Activated T-helper 17 cell treated with anti-CD3 and anti-CD28 coated beads, Interleukin-2, amount 50 U/mL, for 72 hours (primary cell): ENCODE data around the gene AKR1C2. TPM values are rescaled to one million over a fixed set of nuclear protein-coding genes. Genes with fewer than 3 reads are reported as not detected.
"Not testable (repeated sequence)": the region's sequence is repeated elsewhere in the genome, so short reads cannot be mapped to it uniquely, and the experiment has no call there.

ENCODE experiments used
- ATAC-seq: fragments of 150-1000 bp; cut with Tn5 transposase; replicated peaks from 2 replicates; pipeline ENCODE4 v1.10.0; 2021; ENCODE audit warnings: mild to moderate bottlenecking, moderate library complexity
- H3K27ac Mint-ChIP-seq: one replicate; pipeline ENCODE4 v1.8.0; 2022; ENCODE audit warnings: mixed read lengths
- H3K27me3 Mint-ChIP-seq: one replicate; pipeline ENCODE4 v1.8.0; 2022; ENCODE audit warnings: mixed read lengths
- H3K36me3 Mint-ChIP-seq: one replicate; pipeline ENCODE4 v1.8.0; 2022; ENCODE audit warnings: low read depth, mild to moderate bottlenecking, mixed read lengths
- H3K4me1 Mint-ChIP-seq: one replicate; pipeline ENCODE4 v1.8.0; 2022; ENCODE audit warnings: mixed read lengths
- H3K4me3 Mint-ChIP-seq: one replicate; pipeline ENCODE4 v1.8.0; 2022; ENCODE audit warnings: mild to moderate bottlenecking, mixed read lengths
- H3K9me3 Mint-ChIP-seq: one replicate; pipeline ENCODE4 v1.8.0; 2022; ENCODE audit warnings: mixed read lengths
- total RNA-seq, 2 donors: library from RNA; stranded (reverse); gene quantifications; one replicate each; pipeline ENCODE4 v1.2.3, GENCODE V29; 2022

AKR1C2 gene
- total RNA-seq, 2 donors from 2014 or later, result not detected

DNA sequence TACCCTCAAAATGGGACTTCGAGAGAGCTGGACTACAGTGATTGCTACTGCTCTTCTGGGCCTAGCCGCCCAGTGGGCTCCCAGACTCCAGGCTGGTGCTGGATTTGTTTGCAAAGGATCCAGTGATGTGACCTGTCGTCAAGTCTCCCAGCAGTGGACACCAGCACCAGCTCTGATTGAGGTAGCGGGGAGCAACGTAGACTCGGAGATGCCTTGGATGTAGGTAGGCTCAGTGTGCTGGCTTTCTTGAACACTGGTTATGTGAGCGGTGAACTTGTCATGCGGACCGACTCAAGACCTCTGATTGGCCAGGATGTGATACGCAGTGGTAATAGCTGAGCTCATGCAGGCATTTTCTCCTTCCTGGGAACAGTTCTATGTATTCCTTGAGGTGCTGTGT lies 19.4 kb downstream of the AKR1C2 start:
- ATAC-seq, result no peak

DNA sequence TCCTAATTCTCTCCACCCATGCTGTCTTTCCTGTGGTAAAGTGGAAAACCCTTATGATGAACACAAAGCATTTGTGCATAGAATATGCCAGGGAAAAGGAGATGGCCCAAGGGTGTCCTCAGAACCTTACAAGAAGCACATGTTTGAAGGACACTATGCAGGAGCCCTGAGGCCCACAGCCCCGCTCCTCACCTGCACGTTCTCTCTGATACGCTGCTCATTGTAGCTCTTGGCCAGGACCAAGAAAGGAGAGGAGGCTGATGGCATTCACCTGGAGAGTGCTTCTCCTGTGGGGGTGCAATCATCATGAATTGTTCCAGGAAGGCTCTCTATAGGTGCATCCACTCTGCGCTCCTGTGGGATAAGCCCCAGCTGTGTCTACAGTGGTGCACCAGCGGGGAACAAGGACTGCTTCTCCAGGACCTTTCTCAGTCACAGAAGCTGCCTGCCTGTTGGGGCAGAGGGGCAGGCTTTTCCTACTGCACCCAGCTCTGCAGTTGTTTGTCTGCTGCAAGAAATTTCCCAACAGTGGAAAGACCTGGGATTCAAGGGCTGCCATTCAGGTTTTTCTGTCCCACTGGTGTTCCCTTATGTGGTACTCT lies 19.9 kb downstream of the AKR1C2 start:
- Mint-ChIP-seq H3K9me3 (no peaks in the 10 kb centered on the region), H3K27ac (no peak overlapping the region), H3K4me1 (no peaks in the 10 kb centered on the region), H3K27me3 (peaks cover 11% of the 10 kb centered on the region), H3K4me3 (no peak overlapping the region), H3K36me3 (no peaks in the 10 kb centered on the region)
- no peak for ATAC-seq

More for the DNA sequence above, 19.4 kb downstream of the AKR1C2 start:
- H3K27me3 Mint-ChIP-seq, result peaks cover 11% of the 10 kb centered on the region
- no peaks in the 10 kb centered on the region for H3K4me1 Mint-ChIP-seq
- no peaks in the 10 kb centered on the region for H3K9me3 Mint-ChIP-seq
- no peaks in the 10 kb centered on the region for H3K36me3 Mint-ChIP-seq
- no peak overlapping the region for H3K27ac Mint-ChIP-seq
- H3K4me3 Mint-ChIP-seq, result no peak overlapping the region

DNA sequence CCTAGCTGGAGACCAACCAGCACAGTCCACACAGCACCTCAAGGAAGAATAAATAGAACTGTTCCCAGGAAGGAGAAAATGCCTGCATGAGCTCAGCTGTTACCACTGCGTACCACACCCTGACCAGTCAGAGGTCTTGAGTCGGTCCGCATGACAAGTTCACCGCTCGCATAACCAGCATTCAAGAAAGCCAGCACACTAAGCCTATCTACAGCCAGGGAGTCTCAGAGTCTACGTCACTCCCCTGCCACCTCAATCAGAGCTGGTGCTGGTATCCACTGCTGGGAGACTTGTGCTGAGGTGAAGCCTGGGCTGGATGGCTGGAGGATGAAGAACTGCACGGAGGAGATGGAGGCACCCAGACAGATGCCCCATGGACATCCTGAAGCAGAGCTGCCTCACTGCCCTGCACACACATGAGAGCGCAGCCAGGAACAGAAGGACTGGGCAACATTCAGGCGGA lies 20.9 kb downstream of the AKR1C2 start:
- no peak for ATAC-seq
- no peaks in the 10 kb centered on the region for H3K9me3 Mint-ChIP-seq
- no peaks in the 10 kb centered on the region for H3K36me3 Mint-ChIP-seq
- no peak overlapping the region for H3K4me3 Mint-ChIP-seq
- peaks cover 5% of the 10 kb centered on the region for H3K27me3 Mint-ChIP-seq
- no peak overlapping the region for H3K27ac Mint-ChIP-seq
- H3K4me1 Mint-ChIP-seq, result no peaks in the 10 kb centered on the region

DNA sequence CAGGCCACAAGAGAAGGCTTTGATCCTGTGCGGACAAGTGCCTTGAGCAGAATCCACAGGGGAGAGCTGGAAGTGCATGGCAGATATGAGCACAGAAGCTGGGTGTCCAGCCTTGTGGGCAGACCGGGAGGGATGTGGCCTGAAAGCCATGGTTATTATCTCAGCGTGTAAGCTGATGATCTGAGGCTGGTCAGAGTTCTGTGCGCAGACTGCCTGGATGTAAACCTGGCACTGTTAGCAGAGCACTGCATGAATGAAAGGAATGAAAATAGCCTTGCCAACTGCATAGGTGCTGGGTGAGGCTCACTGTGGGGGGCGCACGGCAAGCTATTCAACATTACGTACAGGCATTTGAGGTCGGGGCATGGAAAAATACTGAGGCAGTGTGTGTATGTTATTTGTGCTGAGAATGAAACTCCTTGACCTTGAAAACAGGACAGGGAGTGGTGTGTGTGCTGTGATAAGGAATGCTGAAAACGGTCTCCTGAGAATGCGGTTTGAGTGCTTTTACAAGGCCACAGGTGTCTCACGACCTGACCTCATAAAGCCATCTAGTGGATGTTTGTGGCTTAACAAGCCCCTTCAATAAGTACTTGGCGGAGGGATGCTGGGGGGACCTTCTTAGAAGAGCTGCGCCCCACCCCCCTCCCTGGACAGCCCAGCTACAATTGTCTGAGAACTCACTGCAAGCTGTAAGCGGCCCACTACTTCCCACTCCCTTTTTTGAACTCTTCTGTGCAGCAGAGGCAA lies 21.8 kb downstream of the AKR1C2 start:
- Mint-ChIP-seq H3K27me3 (peaks cover 5% of the 10 kb centered on the region), H3K9me3 (no peaks in the 10 kb centered on the region), H3K4me1 (no peaks in the 10 kb centered on the region), H3K4me3 (no peak overlapping the region), H3K36me3 (no peaks in the 10 kb centered on the region), H3K27ac (no peak overlapping the region)
- no peak for ATAC-seq

DNA sequence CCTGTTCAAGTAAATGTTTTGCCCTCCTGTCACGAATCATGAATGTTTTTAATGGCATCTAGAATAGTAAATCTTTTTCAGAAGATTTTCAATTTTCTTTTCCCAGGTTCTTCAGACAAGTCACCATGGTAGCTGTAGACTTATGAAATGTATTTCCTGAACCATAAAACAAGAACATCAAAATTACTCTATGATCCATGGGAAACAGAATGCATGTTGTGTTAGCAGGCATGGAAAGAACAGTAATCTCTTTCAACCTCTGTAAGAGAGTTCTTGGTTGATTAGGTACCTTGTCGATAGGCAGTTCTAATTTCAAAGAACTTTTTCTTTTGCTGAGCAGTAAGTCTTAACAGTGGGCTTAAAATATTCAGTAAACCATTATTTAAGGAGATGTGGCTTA lies 22.9 kb downstream of the AKR1C2 start:
- H3K27ac Mint-ChIP-seq, result no peak overlapping the region
- H3K36me3 Mint-ChIP-seq, result no peaks in the 10 kb centered on the region
- H3K4me1 Mint-ChIP-seq, result no peaks in the 10 kb centered on the region
- no peak overlapping the region for H3K4me3 Mint-ChIP-seq
- H3K9me3 Mint-ChIP-seq, result no peaks in the 10 kb centered on the region
- peaks cover 4% of the 10 kb centered on the region for H3K27me3 Mint-ChIP-seq
- no peak for ATAC-seq

DNA sequence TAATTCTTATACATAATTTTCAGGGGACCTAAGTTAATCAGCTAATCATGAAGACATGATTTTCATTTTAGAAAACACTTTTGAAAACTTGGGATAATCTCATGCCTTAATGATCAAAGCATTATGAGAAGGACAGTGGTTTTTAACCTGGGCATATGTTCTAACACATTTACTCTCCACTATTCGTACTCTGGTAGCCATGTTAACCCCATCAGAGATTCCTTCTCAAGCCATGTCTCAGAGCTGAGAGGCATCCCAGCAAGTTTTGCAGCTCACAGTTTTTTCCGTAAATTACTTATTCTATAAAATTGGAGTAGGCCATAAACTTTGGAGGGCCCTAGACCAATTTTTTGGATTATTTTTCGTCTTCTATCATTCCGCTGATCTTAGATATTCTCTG lies 24.8 kb downstream of the AKR1C2 start:
- H3K4me1 Mint-ChIP-seq, result no peaks in the 10 kb centered on the region

DNA sequence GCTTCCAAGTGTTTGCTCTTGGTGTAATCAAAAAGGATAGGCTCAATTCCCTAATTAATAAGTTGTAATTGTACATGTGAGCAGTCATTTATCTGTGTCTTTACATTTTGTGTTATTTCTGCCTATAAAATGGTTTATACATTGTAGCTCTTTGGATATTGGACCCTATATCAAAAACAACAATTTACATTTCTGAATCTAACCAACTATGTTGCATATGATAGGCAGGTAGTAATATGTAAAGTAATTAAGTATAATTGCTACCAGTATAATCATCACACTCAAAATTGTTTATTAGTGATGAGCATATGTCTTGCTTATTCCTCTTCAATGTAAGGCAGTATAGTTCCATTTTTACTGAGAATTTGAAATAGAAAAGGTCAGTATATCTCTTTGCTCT lies 26.6 kb downstream of the AKR1C2 start:
- no peak for ATAC-seq
- Mint-ChIP-seq H3K4me3 (no peak overlapping the region), H3K27me3 (no peaks in the 10 kb centered on the region), H3K27ac (no peak overlapping the region), H3K9me3 (no peaks in the 10 kb centered on the region), H3K36me3 (no peaks in the 10 kb centered on the region), H3K4me1 (no peaks in the 10 kb centered on the region)

More for the DNA sequence above, 24.8 kb downstream of the AKR1C2 start:
- H3K9me3 Mint-ChIP-seq, result no peaks in the 10 kb centered on the region
- H3K27ac Mint-ChIP-seq, result no peak overlapping the region
- H3K36me3 Mint-ChIP-seq, result no peaks in the 10 kb centered on the region
- no peak for ATAC-seq
- no peaks in the 10 kb centered on the region for H3K27me3 Mint-ChIP-seq
- H3K4me3 Mint-ChIP-seq, result no peak overlapping the region

DNA sequence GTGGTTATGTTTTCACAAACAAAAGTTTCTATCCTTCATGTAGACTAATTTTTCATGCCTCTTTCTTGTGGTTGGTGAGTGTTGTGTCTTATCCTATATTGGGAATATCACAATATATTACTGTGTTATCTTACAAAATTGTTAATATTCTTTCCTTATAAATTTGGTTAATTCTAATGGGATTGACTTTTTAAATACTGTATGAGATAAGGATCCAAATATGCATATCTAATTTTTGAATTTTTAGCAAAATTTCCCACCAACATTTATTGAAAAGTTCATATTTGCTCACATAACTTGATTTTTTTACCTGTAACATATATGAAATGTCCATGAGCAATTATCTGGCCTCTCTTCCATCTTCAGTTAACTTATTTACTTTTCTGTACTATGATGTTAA lies 29.3 kb downstream of the AKR1C2 start:
- not testable (repeated sequence) for H3K36me3 Mint-ChIP-seq, H3K4me1 Mint-ChIP-seq, ATAC-seq

DNA sequence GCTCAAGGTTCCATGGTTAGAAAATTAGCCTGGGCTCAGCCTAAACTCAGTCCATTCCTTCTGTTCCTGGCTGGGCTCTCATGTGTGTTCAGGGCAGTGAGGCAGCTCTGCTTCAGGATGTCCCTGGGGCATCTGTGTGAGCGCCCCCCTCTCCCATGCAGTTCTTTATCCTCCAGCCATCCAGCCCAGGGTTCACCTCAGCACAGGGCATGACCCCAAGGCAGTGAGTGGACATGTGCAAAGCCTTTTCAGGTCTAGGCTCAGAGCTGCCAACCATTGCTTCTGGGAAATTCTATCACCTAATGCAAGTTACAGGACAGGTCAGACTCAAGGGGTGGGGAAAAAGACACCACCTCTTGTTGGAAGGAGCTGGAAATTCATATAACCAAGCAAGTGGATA lies 30.4 kb downstream of the AKR1C2 start:
- not testable (repeated sequence) for H3K4me1 Mint-ChIP-seq, H3K9me3 Mint-ChIP-seq, ATAC-seq, H3K27me3 Mint-ChIP-seq, H3K27ac Mint-ChIP-seq, H3K36me3 Mint-ChIP-seq, H3K4me3 Mint-ChIP-seq

More for the DNA sequence above, 29.3 kb downstream of the AKR1C2 start:
- not testable (repeated sequence) for H3K27ac Mint-ChIP-seq, H3K9me3 Mint-ChIP-seq, H3K4me3 Mint-ChIP-seq, H3K27me3 Mint-ChIP-seq

DNA sequence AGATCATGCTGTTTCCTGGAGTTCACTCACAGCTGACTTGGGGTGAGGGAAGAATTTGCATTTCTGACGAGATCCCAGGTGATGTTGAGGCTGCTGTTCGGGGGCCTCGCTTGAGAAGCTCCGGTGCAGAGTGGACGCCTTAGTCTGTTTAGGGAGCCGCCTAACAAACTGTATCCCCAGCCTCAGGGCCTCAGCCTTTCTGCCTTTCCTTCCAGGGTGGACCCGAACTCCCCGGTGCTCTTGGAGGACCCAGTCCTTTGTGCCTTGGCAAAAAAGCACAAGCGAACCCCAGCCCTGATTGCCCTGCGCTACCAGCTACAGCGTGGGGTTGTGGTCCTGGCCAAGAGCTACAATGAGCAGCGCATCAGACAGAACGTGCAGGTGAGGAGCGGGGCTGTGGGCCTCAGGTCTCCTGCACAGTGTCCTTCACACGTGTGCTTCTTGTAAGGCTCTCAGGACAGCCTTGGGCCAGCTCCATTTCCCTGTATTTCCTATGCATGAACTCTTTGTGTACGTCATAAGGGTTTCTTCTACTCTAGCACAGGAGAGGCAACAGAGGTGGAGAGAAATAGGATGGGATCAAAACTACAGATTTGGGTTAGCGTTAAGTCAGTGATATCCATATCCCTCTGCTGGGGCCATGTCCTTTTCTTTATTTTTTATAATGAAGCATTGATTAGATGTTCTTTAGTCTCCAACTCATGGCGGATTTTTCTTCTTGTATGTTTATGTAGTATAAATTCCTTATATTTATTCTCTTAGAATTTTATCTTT lies 31.1 kb downstream of the AKR1C2 start:
- H3K4me1 Mint-ChIP-seq, ATAC-seq, H3K36me3 Mint-ChIP-seq, H3K27me3 Mint-ChIP-seq, H3K27ac Mint-ChIP-seq, H3K4me3 Mint-ChIP-seq, H3K9me3 Mint-ChIP-seq: not testable (repeated sequence)

DNA sequence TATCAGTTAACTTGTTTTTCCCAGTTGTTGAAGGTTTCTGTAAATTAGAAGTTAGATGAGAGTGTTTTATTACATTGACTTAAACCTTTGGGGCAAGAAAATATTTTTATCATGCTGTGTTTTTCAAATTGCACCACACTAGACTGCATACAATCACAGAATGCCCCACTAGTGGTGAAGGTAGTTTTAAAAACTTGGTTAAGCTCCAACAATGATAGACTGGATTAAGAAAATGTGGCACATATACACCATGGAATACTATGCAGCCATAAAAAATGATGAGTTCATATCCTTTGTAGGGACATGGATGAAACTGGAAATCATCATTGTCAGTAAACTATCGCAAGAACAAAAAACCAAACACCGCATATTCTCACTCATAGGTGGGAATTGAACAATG lies 33.3 kb downstream of the AKR1C2 start:
- not testable (repeated sequence) for H3K36me3 Mint-ChIP-seq, H3K4me3 Mint-ChIP-seq, H3K9me3 Mint-ChIP-seq, H3K27ac Mint-ChIP-seq, H3K4me1 Mint-ChIP-seq, H3K27me3 Mint-ChIP-seq, ATAC-seq

DNA sequence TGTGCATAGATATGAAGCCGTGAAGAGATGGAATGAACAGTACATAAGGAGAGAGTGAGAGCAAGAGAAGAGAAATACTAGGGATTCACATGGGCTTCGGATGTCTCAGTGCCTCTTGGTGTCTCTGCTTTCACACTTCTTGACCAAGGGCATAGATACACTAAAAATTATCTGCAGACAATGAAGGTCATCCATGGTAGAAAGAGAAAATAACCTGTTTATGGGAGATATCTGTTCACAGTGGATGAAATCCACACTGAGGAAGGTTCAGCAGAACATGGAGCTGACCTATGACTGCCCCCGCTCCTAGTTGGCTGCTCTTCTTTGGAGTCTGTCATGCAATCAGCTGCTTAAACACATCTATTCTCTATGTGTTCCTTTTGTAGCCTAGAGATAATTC lies 34.4 kb downstream of the AKR1C2 start:
- not testable (repeated sequence) for H3K4me1 Mint-ChIP-seq, H3K4me3 Mint-ChIP-seq, H3K36me3 Mint-ChIP-seq, H3K9me3 Mint-ChIP-seq, H3K27me3 Mint-ChIP-seq, H3K27ac Mint-ChIP-seq, ATAC-seq

DNA sequence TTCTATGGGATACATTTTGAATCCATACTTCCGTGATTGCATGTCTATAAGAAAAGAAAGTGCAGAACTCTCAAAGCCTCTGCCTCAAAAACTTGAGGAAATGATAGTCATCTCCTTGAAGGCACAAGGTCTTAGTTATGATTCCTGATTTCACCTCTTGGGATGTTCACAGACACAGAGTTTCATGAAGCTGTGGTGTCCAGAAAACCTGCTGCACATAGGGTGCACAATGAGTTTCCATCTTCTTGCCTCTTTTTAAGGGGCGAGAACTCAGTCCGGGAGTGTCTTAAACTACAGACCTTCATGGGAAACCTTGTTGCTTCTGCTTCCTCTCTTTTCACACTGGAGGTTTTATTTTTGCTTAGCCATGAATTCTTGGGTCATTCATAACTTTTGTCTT lies 36.5 kb downstream of the AKR1C2 start:
- not testable (repeated sequence) for H3K27me3 Mint-ChIP-seq, H3K36me3 Mint-ChIP-seq, ATAC-seq, H3K4me3 Mint-ChIP-seq, H3K4me1 Mint-ChIP-seq, H3K9me3 Mint-ChIP-seq, H3K27ac Mint-ChIP-seq

DNA sequence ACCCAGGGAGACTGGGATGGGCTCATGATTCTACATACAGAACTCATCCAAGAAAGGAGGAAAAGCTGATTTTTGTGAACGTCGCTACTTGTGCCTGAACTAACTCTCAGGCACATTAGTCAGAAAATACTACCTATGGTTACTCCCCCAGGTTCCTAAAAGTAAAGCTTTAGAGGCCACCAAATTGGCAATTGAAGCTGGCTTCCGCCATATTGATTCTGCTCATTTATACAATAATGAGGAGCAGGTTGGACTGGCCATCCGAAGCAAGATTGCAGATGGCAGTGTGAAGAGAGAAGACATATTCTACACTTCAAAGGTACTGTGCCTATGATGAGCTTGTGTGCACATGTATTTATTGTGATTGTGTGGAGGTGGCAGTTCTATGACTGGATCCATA lies 37.9 kb downstream of the AKR1C2 start:
- H3K4me1 Mint-ChIP-seq, H3K27me3 Mint-ChIP-seq, H3K9me3 Mint-ChIP-seq, H3K27ac Mint-ChIP-seq, ATAC-seq, H3K4me3 Mint-ChIP-seq, H3K36me3 Mint-ChIP-seq: not testable (repeated sequence)

DNA sequence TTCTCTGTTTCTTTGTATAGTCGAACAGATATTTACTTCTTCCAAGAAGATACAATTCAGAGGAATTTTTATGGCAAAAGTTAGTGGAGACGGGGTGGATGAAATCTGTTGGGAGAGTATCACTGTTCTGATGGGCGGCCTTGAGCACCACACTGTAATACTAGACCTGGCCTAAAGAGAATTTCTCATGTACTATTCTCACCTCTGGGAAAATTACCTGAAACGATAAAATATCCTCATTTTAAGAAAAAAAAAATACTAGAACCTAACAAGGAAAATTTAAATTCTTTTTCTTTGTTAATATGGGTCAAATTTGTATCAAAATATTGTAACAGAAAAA lies 39.9 kb downstream of the AKR1C2 start:
- H3K27me3 Mint-ChIP-seq, H3K27ac Mint-ChIP-seq, ATAC-seq, H3K4me3 Mint-ChIP-seq, H3K9me3 Mint-ChIP-seq, H3K36me3 Mint-ChIP-seq, H3K4me1 Mint-ChIP-seq: not testable (repeated sequence)
